ENCODE results near the gene TTC16.

Gene TTC16

DNA sequence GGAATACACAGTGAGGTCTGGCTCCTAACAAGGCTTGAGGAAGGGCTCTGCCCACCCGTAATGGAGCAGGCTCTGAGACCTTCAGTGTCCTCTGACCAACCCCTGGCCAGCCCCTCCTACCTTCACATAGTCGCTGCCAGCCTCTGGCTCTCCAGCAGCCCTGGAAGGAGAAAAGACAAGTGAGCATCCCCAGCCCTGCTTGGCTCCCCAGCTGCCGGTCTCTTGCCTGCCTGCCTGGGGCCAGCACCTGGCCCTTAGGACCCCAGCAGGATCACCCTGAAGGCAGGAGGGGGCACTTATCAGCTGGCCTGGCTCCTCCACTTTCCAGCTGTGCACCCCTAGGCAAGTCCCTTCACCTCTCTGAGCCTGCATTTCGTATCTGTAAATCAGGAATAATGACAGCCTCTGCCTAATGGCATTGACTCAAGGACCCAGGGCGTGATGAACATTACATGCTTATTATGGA is 45.6 kb downstream of the TTC16 start:
- Histone ChIP-seq H3K4me3 (peak overlapping the region; percentile 22), H3K27ac (peak overlapping the region in 1 of 2 donors; percentile 72)
- TF ChIP-seq, protein P1, sequence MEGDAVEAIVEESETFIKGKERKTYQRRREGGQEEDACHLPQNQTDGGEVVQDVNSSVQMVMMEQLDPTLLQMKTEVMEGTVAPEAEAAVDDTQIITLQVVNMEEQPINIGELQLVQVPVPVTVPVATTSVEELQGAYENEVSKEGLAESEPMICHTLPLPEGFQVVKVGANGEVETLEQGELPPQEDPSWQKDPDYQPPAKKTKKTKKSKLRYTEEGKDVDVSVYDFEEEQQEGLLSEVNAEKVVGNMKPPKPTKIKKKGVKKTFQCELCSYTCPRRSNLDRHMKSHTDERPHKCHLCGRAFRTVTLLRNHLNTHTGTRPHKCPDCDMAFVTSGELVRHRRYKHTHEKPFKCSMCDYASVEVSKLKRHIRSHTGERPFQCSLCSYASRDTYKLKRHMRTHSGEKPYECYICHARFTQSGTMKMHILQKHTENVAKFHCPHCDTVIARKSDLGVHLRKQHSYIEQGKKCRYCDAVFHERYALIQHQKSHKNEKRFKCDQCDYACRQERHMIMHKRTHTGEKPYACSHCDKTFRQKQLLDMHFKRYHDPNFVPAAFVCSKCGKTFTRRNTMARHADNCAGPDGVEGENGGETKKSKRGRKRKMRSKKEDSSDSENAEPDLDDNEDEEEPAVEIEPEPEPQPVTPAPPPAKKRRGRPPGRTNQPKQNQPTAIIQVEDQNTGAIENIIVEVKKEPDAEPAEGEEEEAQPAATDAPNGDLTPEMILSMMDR (IDR thresholded peaks at IDR 0.05) = no peak
- DNase-seq (ENCODE audit: low spot score) = no peak

DNA sequence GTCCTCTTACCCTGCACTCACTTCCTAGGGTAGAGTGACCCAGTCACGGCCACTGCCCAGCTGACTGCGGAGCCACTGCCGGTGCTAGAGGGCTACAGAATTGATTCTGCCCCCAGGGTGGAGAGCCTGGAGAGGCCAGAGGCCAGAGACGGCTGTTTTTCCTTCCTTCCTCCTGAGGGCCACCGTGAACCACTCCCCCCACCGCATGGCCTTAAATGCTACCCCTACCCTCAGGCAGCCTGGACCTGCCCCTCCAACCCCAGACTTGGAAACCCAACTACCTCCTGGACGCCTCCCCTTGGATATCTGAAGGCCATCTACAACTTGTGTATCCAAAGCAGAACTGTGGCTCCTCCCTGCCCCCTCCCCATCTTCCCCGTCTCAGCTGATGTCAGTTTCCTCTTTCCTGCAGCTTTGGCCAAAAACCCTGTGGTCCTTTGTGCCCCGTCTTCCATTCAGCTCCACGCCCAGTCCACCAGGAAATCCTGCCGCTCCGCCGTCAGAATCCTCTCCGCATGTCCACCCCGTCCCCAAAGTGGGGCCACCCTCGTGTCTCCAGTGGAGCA is 46.3 kb downstream of the TTC16 start:
- TF ChIP-seq, protein P1 (IDR thresholded peaks at IDR 0.05) = no peak
- no peak for DNase-seq (ENCODE audit: low spot score)
- Histone ChIP-seq H3K27ac (peak overlapping the region in 1 of 2 donors; percentile 72), H3K4me3 (peak overlapping the region; percentile 22)

GRCh38 chr9:127763918-127764384 is 48.1 kb downstream of the TTC16 start:
- Histone ChIP-seq H3K27ac (peak overlapping the region in 1 of 2 donors; percentile 68), H3K4me3 (no peak overlapping the region)
- DNase-seq (ENCODE audit: low spot score) = no peak
- TF ChIP-seq, protein P1 (IDR thresholded peaks at IDR 0.05) = no peak

DNA sequence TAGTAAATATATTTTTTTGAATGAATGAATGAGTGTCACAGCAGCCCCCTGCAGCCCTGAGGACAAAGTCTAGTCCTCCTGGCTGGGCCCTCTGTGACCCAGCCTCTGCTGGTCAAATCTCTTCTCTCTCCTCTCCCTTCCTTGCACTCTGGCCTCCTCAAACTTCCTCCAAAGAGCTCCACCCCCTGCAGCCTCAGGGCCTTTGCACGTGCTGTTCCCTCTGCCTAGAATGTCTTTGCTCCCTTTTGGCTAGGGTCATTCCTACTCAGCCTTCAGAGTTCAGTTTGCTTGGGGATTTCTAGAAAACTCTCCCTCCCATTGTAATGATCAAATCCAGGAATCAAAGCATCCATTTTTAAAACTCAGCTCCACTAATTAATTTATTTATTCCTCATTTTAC is 49.5 kb downstream of the TTC16 start:
- TF ChIP-seq, protein P1 (IDR thresholded peaks at IDR 0.05) = no peak
- H3K4me3 ChIP-seq = no peak overlapping the region
- no peak for DNase-seq (ENCODE audit: low spot score)
- peak overlapping the region in 1 of 2 donors; percentile 68 for H3K27ac ChIP-seq

DNA sequence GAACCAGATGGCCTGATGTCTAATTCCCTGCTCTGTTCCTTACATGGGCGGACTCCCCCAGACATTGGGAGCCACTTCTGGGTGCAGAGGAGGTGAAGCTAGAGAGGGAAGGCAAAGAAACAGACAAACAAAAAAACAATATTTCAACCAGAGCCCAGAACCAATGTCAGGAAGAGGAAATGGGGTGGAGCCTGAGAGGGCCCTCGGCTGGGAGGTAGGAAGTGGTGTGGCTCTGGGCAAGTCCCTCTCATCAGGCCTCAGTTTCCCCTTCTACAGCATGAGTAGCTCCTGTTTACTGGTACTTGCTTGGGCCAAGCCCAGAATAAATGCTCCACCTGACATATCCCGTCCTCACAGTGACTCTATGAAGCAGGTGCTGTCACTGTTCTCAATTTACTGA is 51.5 kb downstream of the TTC16 start:
- Histone ChIP-seq H3K27ac (peak overlapping the region in 1 of 2 donors; percentile 70), H3K4me3 (peak overlapping the region; percentile 41)
- DNase-seq (ENCODE audit: low spot score) = no peak
- TF ChIP-seq, protein P1 (IDR thresholded peaks at IDR 0.05) = no peak

DNA sequence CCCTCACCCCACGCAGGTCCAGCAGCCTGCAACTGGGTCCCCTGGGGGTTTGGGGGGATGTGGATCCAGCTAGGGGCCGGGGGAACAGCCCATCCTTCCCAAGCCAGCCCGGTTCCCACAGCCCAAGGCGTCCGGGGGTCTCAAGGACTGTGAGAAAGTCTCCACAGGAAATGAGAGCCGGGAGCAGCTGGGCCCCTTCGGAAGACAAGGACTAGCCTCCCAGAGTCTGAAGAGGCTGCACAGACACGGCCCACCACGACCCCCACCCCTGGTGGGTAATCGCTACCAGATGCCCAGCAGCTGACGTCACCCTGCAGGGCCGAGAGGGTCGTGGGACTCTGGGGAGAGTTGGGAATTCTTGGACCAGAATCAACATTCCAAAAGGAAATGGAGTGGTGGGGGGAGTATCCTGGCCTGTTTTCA is 52.0 kb downstream of the TTC16 start:
- H3K4me3 ChIP-seq = peak overlapping the region; percentile 41
- no peak for DNase-seq (ENCODE audit: low spot score)
- TF ChIP-seq, protein P1 (IDR thresholded peaks at IDR 0.05) = no peak
- peak overlapping the region in 1 of 2 donors; percentile 70 for H3K27ac ChIP-seq

- TF ChIP-seq, protein P1 (IDR thresholded peaks at IDR 0.05) = no peak
- peak overlapping the region in 1 of 2 donors; percentile 70 for H3K27ac ChIP-seq
- H3K4me3 ChIP-seq = peak overlapping the region; percentile 41
- no peak for DNase-seq (ENCODE audit: low spot score)
Measured at GRCh38 chr9:127768698-127769097, 52.8 kb downstream of the TTC16 start.
